Astrocyte of the spinal cord (primary cell): ENCODE data around the gene KLHL26.

ENCODE experiments used
- DNase-seq: peaks from one replicate; pipeline ENCODE4 v3.0.0; 2011; ENCODE audit warnings: low read depth, low spot score
- H3K4me3 ChIP-seq: 2 replicates; pipeline ENCODE4 v1.5.1; 2011; ENCODE audit warnings: low read depth, mild to moderate bottlenecking, low read length, moderate library complexity
- in situ Hi-C: cut with HindIII; loops from 2 replicates; pipeline ENCODE4 v1.10.0; 2017; ENCODE audit warnings: low sequenced_read_pairs
- TF ChIP-seq, protein P1 (sequence below): IDR thresholded peaks from 2 replicates; pipeline ENCODE4 v1.5.1; 2012; ENCODE audit warnings: low read depth, mild to moderate bottlenecking, low read length, inconsistent platforms

The KLHL26 gene

DNA sequence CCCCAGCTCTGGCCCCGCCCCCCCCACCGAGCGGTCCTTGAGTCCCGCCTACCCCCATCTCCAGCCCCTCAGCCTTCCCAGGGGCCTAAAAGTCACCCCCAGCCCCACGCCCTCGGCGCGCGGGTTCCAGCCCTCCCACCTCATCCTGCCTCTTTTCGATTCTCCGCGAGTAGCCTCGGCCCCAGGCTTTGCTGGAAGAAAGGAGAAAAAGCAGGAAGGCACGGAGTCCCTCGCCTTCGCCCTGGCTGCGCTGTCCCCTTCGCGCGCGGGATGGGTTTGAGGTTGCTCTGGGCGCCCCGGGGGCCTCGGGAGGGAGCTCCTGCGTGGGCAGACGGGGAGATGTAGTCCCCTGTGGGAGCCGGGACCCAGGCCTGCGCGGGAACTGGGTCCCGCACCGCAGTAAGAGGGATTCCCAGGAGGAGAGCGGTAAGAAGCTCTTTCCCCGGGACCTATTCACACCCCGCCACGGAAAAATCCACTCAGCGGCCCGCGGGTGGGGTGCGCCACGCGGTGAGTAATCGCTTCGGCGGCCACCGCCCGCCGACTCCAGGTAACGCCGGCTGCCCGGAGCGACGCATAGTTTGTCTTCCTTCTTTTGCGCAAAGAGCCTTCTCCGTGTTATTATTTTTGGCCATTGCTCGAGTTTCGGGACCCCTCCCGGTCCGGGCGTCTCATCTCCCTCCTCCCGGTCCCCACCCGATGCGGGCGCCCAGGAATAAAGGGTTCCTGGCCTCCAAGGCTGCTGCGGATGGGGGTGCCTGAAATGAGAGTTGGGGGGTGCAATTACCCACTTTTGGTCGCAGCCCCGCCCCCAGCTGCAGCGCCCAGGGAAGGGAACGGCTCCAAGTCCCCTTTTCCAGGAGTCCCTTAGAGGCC, 29.4 kb upstream of the KLHL26 start:
- no peak overlapping the region for H3K4me3 ChIP-seq
- in situ Hi-C loops: no loop called here
- TF ChIP-seq, protein P1, sequence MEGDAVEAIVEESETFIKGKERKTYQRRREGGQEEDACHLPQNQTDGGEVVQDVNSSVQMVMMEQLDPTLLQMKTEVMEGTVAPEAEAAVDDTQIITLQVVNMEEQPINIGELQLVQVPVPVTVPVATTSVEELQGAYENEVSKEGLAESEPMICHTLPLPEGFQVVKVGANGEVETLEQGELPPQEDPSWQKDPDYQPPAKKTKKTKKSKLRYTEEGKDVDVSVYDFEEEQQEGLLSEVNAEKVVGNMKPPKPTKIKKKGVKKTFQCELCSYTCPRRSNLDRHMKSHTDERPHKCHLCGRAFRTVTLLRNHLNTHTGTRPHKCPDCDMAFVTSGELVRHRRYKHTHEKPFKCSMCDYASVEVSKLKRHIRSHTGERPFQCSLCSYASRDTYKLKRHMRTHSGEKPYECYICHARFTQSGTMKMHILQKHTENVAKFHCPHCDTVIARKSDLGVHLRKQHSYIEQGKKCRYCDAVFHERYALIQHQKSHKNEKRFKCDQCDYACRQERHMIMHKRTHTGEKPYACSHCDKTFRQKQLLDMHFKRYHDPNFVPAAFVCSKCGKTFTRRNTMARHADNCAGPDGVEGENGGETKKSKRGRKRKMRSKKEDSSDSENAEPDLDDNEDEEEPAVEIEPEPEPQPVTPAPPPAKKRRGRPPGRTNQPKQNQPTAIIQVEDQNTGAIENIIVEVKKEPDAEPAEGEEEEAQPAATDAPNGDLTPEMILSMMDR: no peak
- no peak for DNase-seq

- no peak for DNase-seq
- TF ChIP-seq, protein P1: no peak
- in situ Hi-C loops: no loop called here
- H3K4me3 ChIP-seq: no peak overlapping the region
Measured at GRCh38 chr19:18608102-18608804, 28.6 kb upstream of the KLHL26 start.

- TF ChIP-seq, protein P1: no peak
- no peak overlapping the region for H3K4me3 ChIP-seq
- DNase-seq: no peak
- in situ Hi-C loops: no loop called here
Measured at GRCh38 chr19:18608805-18609716, 27.8 kb upstream of the KLHL26 start.

DNA sequence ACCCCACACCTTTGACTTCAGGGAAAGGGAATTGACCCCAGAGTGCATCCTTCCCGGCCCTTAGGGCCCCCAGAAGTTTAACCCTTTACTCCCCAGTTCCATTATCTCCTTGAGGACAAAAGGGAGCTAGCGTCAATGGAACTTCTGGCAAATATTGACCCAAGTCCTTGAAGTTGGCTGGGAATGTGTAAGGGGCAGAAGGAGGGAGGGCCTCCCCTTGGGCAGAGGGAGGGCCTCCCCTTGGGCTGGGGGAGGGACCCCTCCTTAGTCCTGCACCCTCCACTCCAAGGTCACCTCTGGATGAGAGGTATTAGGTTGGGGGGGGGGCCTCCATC, 27.1 kb upstream of the KLHL26 start:
- in situ Hi-C loops: no loop called here
- H3K4me3 ChIP-seq: no peak overlapping the region
- TF ChIP-seq, protein P1: no peak
- DNase-seq: no peak

GRCh38 chr19:18610245-18610555, 26.6 kb upstream of the KLHL26 start:
- in situ Hi-C loops: no loop called here
- H3K4me3 ChIP-seq: no peak overlapping the region
- no peak for DNase-seq
- TF ChIP-seq, protein P1: no peak

DNA sequence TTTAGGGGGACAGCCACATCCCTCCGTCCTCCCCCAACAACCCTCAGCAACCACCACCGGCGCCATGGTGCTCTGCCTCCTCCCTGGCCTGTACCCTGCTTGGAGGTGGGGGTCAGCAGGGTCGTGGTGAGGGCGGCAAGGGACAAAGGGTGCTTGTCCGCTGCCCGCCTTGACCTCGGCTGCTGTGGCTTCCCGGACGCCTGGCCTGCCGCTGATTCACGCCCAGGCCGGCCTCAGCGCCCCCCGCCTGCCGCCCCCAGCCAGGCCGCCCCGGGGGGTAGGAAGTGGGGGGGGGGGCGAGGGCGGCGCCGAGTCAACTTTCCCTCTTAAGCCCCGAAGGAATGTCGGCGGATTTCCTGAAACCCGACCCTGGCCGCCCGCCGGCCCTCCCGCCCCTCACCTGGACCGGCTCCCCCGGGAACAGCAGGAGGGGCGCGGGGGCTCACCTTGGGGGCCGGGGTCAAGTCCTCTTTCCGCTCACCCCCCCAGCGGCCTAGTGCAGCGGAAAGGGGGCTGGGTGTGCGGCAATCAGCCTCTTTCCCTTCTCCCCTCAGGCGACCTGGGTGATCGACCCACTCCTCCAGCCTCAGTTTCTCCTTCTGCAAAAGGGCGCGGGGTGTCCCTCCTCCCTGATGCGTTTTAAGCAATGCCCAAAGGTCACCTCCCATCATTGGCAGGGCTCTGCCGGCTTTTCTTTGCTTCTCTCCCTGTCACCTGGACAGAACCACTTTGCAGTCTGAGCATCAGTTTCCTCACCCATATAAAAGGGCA, 26.1 kb upstream of the KLHL26 start:
- in situ Hi-C loops: no loop called here
- TF ChIP-seq, protein P1: no peak
- no peak overlapping the region for H3K4me3 ChIP-seq
- no peak for DNase-seq
